Measurements from ENCODE around the gene LRP3. TPM values are rescaled to one million over a fixed set of nuclear protein-coding genes. Genes with fewer than 3 reads are reported as not detected.

The LRP3 gene
- total and polyA plus RNA-seq, 7 donors = 3.9 to 31.5 (median 17.1) TPM

- no peaks in the 10 kb centered on the region for H3K9me3 ChIP-seq
- no peak overlapping the region for H3K4me3 ChIP-seq
- TF ChIP-seq POLR2A (IDR thresholded peaks at IDR 0.05) (no peak), EP300 (IDR thresholded peaks at IDR 0.05) (no peak), POLR2AphosphoS5 (IDR thresholded peaks at IDR 0.05) (no peak), CTCF (IDR thresholded peaks at IDR 0.05) (no peak)
- 93% methylated on average over 6 of the region's 6 CpGs for WGBS, 2 donors
- no peak overlapping the region for H3K27ac ChIP-seq
- H3K36me3 ChIP-seq = no peaks in the 10 kb centered on the region
- intact Hi-C loops (cut with DNase I) = no loop called here
- peak; percentile 46 for DNase-seq
- peaks cover 0 to 20% (median 13%) of the 10 kb centered on the region in 4 donors for H3K4me1 ChIP-seq
- H3K27me3 ChIP-seq = no peaks in the 10 kb centered on the region
Measured at GRCh38 chr19:33191501-33191900, 2.6 kb upstream of the LRP3 start.

GRCh38 chr19:33192010-33192409 is 2.1 kb upstream of the LRP3 start:
- TF ChIP-seq POLR2AphosphoS5 (IDR thresholded peaks at IDR 0.05) (no peak), EP300 (IDR thresholded peaks at IDR 0.05) (no peak), POLR2A (IDR thresholded peaks at IDR 0.05) (no peak), CTCF (IDR thresholded peaks at IDR 0.05) (no peak)
- Histone ChIP-seq H3K4me3 (no peak overlapping the region), H3K4me1 (peaks cover 0 to 20% (median 13%) of the 10 kb centered on the region in 4 donors), H3K27me3 (no peaks in the 10 kb centered on the region), H3K27ac (no peak overlapping the region), H3K9me3 (no peaks in the 10 kb centered on the region), H3K36me3 (peaks cover 0 to 4% (median 0%) of the 10 kb centered on the region in 4 donors)
- intact Hi-C loops (cut with DNase I) = no loop called here
- WGBS, 2 donors = 70 to 75% methylated on average over 7 of the region's 7 CpGs
- DNase-seq = peak; percentile 4

GRCh38 chr19:33193269-33193864 is 763 bp upstream of the LRP3 start:
- intact Hi-C loops (cut with DNase I) = no loop called here
- WGBS, 2 donors = 83 to 88% methylated on average over 8 of the region's 8 CpGs
- DNase-seq = no peak

GRCh38 chr19:33194532-33194885 is 379 bp downstream of the LRP3 start:
- Histone ChIP-seq H3K36me3 (peaks cover 0 to 24% (median 0%) of the 10 kb centered on the region in 4 donors), H3K27ac (peak overlapping the region; percentile 69 to 76 (median 75)), H3K9me3 (no peaks in the 10 kb centered on the region), H3K4me3 (peak overlapping the region; percentile 49 to 86 (median 78)), H3K4me1 (peaks cover 0 to 20% (median 13%) of the 10 kb centered on the region in 4 donors), H3K27me3 (no peaks in the 10 kb centered on the region)
- WGBS, 2 donors = 1% methylated on average over 57 of the region's 57 CpGs
- no peak for DNase-seq
- intact Hi-C loops (cut with DNase I) = loop anchor here (1.0 to 2.0 kb wide), 2 partner anchors 15 to 108 kb away; partner anchors contain the start of gene CEBPA
- no peak for TF ChIP-seq POLR2AphosphoS5 (IDR thresholded peaks at IDR 0.05)
- no peak for TF ChIP-seq CTCF (IDR thresholded peaks at IDR 0.05)
- TF ChIP-seq EP300 (IDR thresholded peaks at IDR 0.05) = no peak
- TF ChIP-seq POLR2A (IDR thresholded peaks at IDR 0.05) = no peak

More at GRCh38 chr19:33193269-33193864, 763 bp upstream of the LRP3 start:
- Histone ChIP-seq H3K27me3 (no peaks in the 10 kb centered on the region), H3K4me3 (peak overlapping the region in 2 of 4 donors; percentile 81 to 86), H3K36me3 (peaks cover 0 to 17% (median 0%) of the 10 kb centered on the region in 4 donors), H3K9me3 (no peaks in the 10 kb centered on the region), H3K27ac (peak overlapping the region in 1 of 4 donors; percentile 53), H3K4me1 (peaks cover 0 to 20% (median 13%) of the 10 kb centered on the region in 4 donors)
- TF ChIP-seq POLR2A (IDR thresholded peaks at IDR 0.05) (no peak), POLR2AphosphoS5 (IDR thresholded peaks at IDR 0.05) (no peak), EP300 (IDR thresholded peaks at IDR 0.05) (no peak), CTCF (IDR thresholded peaks at IDR 0.05) (no peak)

All from sigmoid colon (tissue), 7 donors.